HG03558 (cell line): ENCODE data around the gene ZFP42.
"Not testable (repeated sequence)": the region's sequence is repeated elsewhere in the genome, so short reads cannot be mapped to it uniquely, and the experiment has no call there.

Experiments used
- ATAC-seq: cut with Tn5 transposase; IDR thresholded peaks from one replicate; pipeline ENCODE4 v1.9.1; 2021; ENCODE audit warnings: moderate number of reproducible peaks; ENCODE audit not compliant: unreplicated experiment; ENCODE audit errors: extremely low read depth

ZFP42 gene

DNA sequence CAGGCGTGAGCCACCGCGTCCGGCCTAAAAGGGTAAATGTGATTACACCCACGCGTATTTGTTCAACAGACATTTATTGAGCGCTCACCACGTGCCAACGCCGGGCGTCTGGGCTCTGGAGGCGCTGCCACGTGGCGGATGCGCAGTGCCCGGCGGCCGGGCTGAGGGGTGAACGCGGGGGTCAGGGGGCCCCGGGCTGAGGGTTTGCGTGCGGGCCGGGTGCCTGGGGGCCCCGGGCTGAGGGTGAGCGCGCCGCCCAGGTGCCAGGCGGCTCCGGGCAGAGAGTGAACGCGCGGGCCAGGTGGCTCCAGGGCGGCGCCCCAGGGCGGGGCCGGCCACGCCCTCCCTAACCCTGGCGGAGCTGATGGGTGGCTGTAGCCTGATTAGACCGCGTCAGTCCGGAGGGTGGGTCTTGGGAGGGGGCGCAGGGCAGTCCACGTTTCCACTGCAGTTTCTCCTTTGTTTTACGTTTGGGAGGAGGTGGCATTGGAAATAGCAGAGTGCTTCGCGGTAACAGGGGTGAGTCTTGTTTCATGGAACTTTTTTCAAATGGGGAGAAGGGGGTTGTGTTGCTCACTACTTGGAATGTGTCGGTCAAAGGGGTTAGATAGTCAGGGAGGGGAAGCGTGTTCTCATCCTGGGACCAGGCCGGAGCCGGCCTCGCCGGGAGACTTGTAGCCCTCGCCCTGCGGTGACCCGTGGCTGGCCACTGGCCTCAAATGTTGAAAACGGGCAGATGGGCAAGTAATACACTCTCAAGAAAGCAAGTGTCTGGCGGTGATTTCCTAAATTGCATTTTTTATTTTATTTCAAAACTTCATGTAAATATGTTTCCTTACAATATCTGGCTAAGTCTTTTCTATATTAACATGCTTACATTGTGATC lies at the start of gene ZFP42:
TSS of gene ZFP42 (plus strand) at position 450 of the 886 bp plus-strand sequence. CDS start 7,037 bp downstream, outside the sequence.
- no peak for ATAC-seq

DNA sequence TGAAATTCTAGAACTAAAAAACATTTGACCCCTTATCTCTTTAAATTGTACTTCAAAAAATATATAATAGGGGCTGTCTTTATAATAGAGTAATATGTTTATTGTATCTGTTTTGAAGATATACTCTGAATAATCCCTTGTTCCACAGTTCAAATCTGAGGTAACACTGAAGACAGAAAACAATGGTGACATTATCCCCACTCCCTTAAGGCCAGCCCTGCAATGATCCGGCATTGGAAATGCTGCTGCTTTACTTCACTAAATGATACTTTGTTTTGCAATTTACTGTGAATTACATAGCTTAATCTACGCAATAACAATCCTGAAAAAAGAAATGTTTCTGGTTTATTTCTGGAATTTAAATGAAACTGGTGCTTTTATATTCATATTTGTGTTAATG lies 34.4 kb upstream of the ZFP42 start:
- no peak for ATAC-seq

DNA sequence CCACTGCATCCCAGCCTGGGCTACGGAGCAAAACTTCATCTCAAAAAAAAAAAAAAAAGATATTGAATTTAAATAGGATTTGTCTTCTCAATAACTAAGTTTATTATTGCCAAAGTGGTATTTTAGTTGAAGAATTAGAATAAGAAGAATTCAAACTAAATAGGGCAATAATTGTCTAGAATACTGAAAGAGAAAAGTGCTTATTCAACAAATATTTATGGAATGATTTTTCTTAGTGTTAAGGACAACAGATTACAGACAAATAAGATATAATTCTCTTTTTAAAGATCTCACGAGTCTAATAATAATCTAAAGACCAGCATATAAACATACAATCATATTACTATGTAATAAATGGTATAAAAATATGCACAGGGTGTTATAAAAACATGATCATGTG lies 33.6 kb upstream of the ZFP42 start:
- no peak for ATAC-seq

DNA sequence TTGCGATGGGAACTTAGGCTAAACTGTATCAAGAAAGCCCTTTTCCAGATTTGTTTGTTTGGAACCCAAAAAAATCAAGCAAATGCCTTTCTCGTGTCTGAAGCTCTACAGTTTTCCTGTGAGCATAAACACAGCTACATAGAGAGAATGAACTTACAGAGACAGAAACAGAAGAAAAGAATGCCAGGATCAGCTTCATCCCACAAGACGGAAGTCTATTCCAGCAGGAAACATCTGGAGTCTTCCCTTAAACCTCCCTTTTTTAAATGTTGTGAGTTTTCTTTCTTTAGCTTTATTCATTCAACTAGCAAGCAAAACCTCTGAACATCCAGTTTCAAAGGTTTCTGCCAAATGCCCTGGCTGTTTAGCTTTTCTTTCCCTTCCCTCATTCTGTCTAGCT lies 32.6 kb upstream of the ZFP42 start:
- ATAC-seq, result no peak

DNA sequence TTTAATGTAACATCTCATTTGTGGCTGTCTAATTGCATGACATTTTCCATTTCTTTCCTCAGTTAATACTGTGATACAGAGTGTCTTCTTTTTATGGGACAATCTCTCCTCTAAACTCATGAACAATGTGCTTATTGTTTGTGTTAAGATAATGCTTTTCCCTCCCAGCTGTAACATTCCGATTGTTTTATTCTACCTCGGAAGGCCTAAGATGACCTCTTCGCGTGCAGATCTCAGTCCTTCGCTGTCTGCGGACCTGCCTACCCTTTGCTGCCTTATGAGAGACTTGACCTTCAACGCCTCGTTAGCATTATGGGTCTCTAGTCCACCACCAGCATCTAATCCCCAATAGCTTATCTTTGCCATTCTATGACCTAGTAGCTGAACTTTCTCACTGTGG lies 29.8 kb upstream of the ZFP42 start:
- no peak for ATAC-seq

GRCh38 chr4:187972135-187972534 lies 23.4 kb upstream of the ZFP42 start:
- no peak for ATAC-seq

GRCh38 chr4:187983746-187984145 lies 11.8 kb upstream of the ZFP42 start:
- no peak for ATAC-seq

DNA sequence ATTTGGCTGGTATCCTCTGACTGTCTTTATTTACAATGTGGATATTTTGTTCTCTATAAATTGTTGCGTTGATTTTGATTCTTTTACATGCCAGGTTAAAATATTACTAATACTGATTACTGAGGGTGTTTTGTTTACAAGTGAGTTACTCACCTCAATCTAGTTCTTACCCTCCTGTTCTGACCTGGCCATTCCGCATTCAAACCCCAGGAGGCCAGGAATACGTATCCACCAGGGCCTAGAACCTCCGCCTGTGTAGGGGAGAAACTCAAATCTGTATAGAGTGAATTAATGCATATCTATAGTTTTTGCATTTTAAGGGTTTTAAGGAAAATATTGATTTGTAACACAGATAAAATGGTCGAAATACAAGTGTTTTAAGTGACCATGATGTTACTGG lies 2.6 kb upstream of the ZFP42 start:
- ATAC-seq, result no peak

GRCh38 chr4:187993827-187994226 lies 1.7 kb upstream of the ZFP42 start:
- no peak for ATAC-seq

- ATAC-seq, result no peak
Observed at GRCh38 chr4:187996502-187997177, 1.1 kb downstream of the ZFP42 start.

DNA sequence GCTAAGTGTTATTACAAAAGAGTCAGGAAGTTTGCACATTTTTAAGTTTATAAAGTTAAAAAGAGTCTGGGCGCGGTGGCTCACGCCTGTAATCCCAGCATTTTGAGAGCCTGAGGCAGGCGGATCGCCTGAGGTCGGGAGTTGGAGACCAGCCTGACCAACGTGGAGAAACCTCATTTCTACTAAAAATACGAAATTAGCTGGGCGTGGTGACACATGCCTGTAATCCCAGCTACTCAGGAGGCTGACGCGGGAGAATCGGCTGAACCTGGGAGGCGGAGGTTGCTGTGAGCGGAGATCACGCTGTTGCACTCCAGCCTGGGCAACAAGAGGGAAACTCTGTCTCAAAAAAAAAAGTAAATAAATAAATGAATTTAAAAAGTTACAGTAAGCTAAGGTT lies 2.4 kb downstream of the ZFP42 start:
- not testable (repeated sequence) for ATAC-seq

GRCh38 chr4:187999406-187999932 lies 3.9 kb downstream of the ZFP42 start:
- no peak for ATAC-seq

GRCh38 chr4:188002323-188002722 lies 6.8 kb downstream of the ZFP42 start:
- no peak for ATAC-seq

GRCh38 chr4:188002751-188003150 lies 7.2 kb downstream of the ZFP42 start:
- no peak for ATAC-seq

GRCh38 chr4:188005561-188005960 lies 10.0 kb downstream of the ZFP42 start:
- ATAC-seq, result no peak

DNA sequence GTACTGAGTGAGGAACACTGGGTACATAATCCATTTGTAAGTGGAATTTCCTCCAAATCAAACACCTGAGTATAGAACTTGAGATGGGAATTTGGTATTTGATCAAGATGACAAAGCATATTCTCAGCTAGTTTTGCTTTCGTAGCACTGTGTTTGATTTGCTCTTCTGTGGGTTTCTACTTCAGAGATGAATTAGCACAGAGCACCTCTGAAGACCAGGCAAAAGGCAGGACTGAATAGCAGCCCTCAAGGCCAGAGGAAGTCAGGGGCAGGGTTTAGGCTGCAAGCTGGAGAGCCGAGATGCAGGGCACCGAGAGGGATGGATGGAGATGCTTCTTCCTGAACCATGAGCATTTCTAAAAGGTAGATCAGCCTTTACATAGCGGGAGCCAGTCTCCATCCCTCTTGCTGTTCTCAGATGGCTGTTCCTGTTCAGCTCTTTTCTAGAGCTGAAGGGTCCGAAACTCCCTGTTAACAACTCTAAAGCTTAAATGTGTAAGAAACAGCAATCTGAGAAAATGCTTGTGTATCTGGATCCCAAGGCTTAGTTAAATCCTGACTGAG lies 10.8 kb downstream of the ZFP42 start:
- ATAC-seq, result no peak

DNA sequence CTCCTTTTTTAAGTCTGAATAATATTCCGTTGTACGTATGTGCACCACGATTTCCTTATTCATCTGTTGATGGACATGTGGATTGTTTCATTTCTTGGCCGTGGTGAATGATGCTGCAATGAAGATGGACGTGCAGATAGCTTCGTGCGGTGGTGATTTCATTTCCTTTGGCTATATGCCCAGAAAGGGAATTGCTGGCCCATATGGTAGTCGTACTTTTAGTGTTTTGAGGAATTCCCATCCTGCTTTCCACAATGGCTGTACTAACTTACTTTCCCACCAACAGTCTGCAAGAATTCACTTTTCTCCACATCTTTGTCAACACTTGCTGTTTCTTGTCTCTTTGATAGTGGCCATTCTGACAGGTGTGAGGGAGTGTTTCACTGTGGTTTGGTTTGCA lies 12.8 kb downstream of the ZFP42 start:
- no peak for ATAC-seq

- no peak for ATAC-seq
Observed at GRCh38 chr4:188012426-188012945, 16.9 kb downstream of the ZFP42 start.

- ATAC-seq, result no peak
Observed at GRCh38 chr4:188015025-188015940, 19.7 kb downstream of the ZFP42 start.

- ATAC-seq, result no peak
Observed at GRCh38 chr4:188016754-188017153, 21.2 kb downstream of the ZFP42 start.
